HG02970 (cell line): Measurements from ENCODE around the gene MINDY4.

ENCODE experiments used
- ATAC-seq: cut with Tn5 transposase; IDR thresholded peaks from one replicate; pipeline ENCODE4 v1.9.1; 2021; ENCODE audit warnings: mild to moderate bottlenecking, moderate library complexity, moderate number of reproducible peaks; ENCODE audit not compliant: unreplicated experiment, low FRiP score

Gene MINDY4

DNA sequence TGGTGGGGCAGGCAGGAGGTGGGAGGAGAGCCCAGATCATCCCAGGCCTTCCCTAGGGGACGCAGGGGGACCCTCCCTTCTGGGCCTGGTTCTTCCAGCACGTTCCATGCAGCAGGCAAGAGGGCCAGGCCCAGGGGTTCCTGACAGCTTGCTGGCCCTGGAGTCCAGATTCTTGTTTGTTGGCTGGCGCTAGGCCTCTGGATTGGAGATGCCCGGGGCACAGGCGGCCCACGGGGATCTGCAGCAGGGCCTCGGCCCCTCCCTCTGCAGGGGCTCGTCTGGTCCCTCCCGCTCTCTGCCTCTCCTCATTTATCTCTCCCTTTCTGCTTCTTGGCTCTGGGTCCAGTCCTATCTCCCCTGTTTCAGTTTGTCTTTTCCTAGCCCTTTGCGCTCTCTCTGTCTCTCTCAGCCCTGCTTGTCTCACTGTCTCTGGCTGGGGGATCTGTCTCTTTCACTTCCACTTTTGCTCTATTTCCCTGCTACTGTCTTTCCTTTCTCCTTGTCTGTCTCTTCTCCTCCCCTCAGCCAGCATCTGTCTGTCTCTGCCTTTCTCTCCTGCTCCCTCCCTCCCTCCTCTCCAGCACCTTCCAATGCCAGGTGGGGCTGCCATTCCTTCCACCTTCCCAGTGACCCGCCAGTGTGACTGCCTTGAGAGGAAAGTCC lies 139.3 kb downstream of the MINDY4 start:
- ATAC-seq: no peak

DNA sequence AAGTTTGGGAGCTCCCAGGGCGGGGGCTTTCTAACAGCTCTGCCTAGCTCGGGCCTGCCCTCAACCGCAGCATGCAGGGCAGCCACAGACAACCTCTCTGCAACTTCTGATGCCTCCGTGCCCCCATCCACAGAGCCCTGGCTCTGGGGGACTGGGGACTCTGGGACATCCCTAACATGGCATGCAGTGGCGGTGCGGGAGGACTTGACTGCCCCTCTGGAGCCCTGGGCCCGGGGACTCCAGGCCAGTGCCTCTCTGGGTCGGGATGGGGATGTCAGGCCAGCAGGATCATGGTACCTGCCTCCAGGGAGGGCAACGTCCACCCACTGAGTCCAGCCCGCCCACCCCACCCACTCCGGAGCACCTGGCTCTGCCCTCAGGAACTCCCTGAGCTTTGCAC lies 139.9 kb downstream of the MINDY4 start:
- no peak for ATAC-seq

DNA sequence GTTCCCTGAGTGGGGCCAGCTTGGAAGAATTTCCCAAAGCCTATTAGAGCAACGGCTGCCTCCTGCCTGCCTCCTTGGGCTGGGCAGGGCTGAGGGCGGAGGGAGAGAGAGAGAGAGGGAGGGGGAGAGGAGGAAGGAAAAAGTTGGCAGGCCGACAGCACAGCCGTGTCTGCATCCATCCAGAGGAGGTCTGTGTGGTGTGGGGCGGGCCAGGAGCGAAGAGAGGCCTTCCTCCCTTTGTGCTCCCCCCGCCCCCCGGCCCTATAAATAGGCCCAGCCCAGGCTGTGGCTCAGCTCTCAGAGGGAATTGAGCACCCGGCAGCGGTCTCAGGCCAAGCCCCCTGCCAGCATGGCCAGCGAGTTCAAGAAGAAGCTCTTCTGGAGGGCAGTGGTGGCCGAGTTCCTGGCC lies 140.3 kb downstream of the MINDY4 start, which contains the start of gene AQP1:
Gene AQP1 (plus strand): TSS at position 293 of the 409 bp plus-strand sequence. CDS start 57 bp downstream, at position 350.
- no peak for ATAC-seq

DNA sequence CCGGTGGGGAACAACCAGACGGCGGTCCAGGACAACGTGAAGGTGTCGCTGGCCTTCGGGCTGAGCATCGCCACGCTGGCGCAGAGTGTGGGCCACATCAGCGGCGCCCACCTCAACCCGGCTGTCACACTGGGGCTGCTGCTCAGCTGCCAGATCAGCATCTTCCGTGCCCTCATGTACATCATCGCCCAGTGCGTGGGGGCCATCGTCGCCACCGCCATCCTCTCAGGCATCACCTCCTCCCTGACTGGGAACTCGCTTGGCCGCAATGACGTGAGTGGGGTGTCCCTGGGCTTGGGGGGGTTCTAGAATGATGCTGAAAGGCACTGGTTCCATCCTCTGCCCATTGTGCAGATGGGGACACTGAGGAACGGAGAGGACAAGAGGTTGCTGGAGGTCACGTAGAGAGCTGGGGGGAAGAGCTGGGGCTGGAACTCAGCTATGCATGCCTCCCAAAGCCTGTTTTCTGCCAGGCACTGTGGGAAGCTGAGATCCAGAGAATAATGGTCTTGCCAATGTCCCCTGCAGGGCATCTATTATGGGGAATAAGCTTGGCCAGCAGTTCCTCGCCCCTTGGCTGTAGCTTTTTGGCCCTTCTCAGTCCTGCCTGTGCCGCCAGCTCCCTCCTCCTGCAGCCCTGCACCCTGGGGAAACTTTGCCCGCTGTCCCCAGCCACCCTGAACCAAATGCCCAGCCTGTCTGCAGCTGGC lies 141.0 kb downstream of the MINDY4 start:
- ATAC-seq: no peak

DNA sequence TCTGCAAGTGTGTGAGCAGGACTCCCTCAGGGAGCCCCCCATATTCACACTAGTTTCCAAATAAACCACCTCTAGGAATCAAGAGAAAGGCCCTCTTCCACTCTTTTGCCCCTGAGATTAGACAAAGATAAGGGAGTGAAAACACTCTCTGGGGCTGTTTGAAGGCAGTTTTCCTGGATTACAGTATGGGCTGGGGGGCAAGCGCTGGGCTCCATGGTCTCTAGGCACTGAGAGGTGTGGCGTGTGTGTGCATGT lies 141.4 kb downstream of the MINDY4 start:
- no peak for ATAC-seq

DNA sequence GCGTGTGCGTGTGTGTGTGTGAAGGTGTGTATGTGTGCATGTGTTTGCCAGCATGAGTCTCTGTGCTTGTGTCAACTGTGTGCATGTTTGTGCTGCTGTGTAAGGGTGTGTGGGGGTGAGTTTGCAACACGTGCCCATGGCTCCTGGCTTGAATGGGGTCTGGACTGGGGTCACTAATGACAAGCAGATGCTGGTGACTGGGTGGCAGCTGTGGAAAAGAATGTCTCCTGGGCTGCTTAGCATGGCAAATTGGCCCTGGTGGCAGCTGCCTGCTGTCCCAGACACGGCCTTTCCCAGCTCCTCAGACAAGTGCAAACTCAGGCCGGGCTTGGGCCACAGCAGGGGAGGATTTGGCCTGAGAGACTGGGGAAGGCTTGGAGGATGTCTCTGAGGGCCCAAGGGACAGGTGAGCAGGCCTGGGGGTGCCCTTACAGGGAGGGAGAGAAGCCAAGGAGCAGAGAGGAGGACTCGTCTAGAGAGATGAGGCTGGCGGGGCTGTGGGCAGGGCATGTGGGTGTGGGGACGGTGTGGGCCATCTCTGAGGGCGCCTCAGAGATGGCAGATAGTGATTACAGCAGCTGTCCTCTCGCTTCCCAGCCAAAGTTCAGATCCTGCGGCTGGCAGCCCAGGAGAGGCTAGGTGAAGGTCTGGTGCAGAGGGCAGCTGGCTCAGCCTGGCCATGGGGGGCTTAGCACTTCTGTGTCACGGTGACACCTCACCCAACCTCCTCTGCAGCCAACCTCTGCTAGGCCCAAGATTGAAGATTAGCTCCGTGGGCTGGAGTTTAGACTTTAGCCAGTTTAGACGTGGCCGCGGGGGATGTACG lies 142.0 kb downstream of the MINDY4 start:
- no peak for ATAC-seq

DNA sequence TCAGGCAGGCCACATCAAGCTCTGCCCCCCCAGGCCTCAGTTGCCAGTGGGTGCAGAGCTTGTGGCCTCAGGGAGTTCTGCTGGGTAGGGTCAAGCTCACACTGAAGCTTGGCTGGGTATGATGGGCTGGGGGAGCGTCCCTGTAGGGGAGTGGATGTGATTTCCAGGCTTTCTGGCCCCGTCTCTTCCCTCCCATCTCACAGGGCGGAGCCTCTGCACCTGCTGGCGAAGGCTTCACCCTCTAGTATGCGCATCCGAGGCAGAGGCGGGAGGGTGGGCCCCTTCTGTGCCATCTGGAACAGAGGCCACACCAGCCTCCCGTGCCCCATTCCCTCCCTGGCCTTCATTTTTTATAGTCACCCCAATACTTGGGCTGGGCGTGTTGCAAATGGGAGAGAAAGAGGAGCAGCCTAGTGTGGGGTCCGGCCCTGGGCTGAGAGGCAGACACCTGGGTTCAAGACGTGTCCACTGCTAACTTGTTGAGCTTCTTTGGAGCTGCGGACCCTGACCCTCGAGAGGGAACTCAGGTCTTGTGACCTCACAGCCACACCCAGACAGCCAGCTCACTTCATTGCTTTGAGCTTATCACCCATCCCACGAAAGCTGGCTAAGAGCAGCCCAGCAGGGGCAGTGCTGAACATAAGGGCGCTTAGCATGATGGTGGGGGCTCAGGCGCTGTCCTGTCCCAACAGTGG lies 142.8 kb downstream of the MINDY4 start:
- no peak for ATAC-seq

DNA sequence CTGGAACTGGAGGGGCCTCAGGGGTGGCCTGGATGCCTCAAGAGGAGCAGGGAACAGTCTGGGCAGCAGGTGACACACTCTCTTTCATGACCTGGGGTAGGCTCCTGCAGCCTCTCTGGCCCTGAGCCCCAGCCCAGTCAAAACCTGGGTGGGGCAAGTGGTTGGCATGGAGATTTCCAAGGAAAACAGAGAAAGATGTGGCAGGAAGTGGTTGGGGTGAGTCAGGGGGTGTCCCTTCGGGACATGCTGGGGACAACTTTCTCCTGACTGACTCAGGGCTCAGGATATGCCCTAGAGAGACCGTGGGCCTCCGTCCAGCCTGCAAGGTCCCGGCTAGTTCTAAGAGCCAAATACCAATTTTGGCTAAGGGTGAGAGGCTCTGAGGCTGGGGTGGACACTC lies 143.4 kb downstream of the MINDY4 start:
- ATAC-seq: no peak

DNA sequence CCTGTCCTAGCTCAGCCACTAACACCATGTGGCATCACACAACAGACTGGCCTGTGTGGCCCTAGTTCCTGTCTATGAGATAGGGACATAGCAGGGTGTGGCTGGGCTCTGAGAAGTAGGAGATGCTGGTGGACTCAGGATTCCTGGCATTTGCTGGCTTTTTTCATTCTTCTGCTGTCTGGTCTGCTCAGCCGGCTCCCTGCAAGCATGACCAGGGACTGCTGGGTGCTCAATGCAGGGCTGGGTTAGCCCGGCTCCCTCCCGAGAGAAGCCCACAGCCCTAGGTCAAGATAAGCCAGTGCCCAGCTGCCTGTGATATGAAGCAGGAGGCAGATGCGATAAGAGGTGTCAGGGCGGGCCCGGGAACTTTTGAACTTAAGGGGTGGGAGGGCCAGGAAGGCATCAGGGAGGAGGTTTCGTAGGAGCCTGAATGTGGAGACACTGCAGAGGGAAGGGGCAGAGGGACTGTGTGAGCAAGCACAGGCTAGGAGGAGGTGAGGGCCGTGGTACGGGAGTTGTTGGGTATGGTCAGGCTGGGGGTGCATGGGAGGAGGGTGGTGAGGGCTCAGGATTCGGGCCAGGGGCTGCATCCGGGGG lies 143.9 kb downstream of the MINDY4 start:
- no peak for ATAC-seq

DNA sequence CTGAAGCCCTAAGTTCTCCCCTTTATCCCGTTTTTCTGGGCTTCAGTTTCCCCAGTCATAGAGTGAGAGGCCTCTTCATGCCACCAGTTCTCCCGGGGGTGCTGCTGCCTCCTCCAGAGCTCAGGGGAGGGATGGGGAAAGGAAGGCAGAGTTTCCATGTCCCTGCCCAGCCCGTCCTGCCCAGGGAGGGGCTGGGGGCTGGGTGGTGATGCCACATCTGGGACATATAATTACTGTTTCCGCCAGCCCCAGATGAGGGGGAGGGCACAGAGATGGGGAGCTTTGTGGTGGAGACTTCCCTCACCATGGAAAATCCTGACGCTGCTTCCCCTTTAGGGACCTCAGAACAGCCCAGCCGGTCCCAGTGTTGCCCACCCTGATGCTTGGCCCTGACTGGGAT lies 144.5 kb downstream of the MINDY4 start:
- no peak for ATAC-seq

DNA sequence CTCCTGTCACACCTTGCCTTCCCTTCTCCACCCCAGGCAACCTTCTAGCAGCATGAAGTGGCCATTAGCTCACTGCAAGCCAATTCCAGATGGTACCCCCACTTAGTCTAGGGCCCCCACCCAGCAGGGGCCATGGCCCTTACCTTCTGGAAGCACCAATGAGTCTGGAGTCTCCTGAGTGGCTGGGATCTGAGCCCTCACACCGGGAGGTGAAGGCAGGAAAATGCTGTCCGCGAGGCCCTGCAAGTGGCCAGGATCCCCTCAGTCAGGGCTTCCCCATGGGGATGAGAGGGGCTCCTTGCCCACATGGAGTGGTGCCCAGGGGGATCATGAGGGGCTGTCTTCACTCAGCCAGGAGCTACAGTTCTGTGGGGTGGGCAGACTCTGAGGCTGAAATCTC lies 145.0 kb downstream of the MINDY4 start:
- no peak for ATAC-seq

DNA sequence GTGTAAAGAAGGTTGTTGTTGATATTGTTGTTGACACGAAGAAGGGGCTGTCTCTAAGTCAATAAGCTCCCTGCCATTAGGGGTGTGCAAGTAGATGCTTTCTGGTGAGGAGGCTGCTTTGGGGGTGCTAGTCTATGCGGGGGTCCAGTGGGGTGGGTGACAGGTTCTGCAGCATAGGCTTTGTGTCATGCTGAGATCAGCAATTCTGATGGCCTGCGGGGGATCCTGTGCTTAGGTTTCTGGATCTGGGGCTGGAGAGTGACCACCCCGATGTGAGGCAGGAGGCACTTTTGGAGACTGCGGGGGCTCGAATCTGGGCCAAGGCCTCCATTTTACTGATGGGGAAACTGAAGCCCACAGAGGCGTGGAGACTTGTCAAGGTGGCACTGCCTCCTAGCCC lies 145.6 kb downstream of the MINDY4 start:
- no peak for ATAC-seq

DNA sequence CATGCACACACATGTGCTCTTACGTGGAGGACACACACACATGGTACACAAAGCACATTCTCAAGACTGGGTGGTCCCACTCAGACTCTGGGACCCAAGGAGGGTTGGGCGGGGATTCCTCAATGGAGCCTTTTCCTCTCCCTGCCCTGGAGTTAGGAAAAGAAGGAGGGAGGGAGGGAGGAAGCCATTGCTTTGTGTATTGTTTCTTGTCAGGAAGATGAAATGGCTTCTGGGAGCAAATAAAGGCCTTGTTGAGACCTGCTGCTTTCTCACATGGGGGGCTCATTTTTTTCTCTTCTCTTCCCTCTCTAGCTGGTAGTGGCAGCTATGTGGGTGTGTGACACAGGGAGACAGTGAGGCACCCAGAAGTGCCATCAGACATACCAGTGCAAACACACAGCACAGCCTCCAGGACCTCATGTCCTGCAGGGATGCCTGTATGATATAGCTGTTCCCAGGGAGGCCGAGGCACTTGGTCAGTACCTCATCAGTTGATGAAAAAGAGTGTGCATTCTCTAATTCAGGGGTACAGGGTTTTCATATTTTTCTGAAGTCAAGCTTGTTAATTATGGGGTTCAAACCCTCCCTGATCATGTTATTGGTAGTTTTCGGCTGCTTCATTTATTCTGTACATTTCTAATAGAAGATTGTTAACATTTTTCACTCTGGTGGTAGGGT lies 146.1 kb downstream of the MINDY4 start:
- no peak for ATAC-seq

DNA sequence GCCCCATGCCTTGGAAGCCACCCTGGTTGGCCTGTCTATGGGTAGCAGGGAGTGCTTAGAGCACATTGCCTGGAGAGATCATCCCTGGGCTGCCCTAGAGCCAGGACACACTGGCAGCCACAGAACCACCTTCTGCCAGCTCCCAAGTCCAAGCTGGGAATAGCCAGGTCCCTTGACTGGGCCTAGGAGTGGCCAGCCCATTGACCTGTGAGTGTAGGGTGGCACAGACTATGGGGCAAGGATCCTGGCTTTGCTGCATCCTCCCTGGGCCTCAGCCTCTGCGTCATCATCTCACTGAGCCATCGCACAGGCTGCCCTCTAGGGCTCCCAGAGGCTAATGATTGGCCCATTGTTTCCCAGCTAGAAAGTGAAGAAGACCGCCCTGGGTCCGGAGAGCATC lies 147.5 kb downstream of the MINDY4 start:
- ATAC-seq: no peak

DNA sequence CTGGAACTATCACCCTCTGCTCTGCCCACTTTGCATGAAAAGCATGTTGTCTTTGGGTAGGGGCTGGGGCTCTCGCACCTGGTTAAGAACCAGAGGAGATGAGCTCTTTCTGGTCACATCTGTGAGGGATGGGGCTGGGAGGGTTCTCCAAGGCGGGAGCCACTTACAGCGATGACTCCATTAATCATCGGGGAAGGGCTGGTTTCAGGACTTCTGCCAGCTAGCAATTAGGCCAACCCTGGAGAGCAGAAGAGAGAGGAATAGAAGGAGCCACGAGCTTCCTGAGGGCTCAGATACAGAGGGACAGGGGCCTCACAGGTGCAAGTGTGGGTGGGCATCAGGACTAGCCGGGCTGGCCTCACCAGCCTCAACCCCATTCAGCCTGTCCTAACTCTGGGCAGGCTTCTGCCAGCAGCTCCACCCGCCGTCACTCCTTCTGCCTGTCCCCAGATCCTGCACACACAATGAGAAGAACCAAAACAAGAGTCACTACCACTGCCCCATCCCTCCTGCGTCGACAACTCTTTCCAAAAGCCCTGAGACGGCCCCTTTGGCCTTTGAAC lies 148.9 kb downstream of the MINDY4 start:
- ATAC-seq: no peak

DNA sequence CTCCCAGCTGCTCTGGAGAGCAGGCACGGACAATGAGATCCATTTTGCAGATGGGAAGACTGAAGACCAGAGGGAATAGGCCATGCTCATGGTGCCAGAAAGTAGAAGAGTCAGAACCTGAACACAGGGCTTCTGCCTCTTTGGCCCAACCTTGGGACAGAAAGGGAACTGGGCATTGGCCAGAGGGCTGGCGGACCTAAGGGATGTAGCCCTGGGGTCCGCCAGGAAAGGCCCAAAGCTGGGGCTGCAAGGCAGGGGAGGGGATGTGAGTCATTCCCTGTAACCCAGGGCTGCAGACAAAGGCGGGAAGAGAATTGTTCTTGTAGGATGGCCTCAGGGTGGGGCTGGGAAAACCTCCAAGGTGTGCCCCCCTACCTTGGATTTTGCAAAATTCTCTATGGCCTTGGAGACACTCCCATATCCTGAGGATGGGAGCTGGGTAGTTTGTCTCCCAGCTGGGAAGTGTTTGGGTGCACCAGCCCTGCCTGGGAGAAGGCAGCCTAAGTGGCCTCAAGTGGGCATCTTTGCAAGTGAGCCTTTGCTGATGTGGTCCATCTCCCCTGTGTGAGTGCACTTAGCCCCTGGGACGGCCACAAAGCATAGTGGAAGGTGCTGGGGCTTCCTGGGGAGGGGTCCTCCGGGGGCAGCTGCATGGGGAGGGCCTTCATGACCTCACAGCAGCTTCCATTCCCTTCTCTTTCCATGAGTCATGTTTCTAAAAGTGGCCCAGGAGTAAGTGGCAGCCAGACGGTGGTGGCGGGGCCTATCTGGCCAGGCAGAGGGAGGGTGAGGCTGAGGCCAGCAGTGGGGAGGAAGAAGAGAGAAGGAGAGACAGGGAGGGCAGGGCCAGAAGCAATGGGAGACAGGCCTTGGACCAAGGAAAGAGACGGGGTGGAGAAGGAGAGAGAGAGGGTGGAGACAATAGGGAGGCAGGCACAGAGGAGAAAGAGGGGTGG lies 149.6 kb downstream of the MINDY4 start:
- no peak for ATAC-seq

DNA sequence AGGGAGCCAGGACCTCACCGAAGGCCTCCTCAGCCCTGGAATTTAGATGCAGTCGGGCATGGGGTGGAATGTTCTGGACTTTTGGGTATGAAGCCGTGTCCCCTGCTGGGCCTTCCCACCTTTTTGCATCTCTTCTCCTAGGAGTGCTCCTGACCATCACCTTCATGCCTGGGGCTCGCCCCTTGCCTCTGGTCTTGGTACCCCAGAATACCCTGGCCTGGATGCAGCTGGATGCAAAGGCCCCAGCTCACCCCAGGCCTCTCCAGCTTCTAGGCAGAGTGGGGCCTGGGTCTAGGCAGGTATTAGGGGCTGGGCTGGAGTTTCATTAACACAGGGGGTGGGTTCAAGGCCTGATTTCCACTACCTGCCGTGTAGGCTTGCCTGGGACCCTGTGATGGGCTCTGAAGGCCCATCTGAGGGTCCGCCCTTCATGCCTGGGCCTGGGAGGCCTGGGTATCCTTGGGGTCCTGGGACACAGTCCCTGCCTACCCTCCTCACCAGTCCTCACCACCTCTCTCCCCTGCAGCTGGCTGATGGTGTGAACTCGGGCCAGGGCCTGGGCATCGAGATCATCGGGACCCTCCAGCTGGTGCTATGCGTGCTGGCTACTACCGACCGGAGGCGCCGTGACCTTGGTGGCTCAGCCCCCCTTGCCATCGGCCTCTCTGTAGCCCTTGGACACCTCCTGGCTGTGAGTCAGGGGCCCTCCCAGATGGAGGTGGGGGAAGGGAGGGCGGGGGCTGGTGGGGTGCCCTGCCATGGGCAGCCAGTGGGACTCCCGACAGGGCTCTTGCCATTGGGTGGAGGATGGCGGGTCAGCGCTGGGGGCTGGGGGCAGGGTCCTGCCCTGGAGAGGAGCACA lies 150.6 kb downstream of the MINDY4 start:
- no peak for ATAC-seq

DNA sequence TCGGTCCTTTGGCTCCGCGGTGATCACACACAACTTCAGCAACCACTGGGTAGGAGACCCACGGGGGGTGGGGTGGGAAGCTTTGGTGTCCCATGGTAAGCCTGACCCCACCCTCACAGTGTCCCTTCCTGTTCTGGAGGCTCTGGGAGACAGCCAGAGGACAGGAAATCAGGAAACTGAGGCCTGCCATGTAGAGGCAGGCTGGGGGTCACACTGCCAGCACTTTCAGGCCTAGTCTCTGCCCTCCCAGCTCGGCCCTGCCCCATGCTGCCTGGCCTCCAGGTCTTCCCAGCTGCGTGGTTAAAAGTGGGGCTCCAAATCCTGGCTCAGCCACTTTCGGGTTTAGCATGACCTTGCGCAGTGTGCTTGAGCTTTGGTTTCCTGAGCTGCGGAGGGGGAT lies 151.4 kb downstream of the MINDY4 start:
- ATAC-seq: no peak
